HUDEP-2 (cell line): Measurements from ENCODE around the gene RAC2.

Experiments used
- DNase-seq, 76 experiments: peaks; one replicate each; lab custom pipeline; 2025; ENCODE audit not compliant: unreplicated experiment in 76 of 76; lab: John Stamatoyannopoulos, UW

The RAC2 gene

DNA sequence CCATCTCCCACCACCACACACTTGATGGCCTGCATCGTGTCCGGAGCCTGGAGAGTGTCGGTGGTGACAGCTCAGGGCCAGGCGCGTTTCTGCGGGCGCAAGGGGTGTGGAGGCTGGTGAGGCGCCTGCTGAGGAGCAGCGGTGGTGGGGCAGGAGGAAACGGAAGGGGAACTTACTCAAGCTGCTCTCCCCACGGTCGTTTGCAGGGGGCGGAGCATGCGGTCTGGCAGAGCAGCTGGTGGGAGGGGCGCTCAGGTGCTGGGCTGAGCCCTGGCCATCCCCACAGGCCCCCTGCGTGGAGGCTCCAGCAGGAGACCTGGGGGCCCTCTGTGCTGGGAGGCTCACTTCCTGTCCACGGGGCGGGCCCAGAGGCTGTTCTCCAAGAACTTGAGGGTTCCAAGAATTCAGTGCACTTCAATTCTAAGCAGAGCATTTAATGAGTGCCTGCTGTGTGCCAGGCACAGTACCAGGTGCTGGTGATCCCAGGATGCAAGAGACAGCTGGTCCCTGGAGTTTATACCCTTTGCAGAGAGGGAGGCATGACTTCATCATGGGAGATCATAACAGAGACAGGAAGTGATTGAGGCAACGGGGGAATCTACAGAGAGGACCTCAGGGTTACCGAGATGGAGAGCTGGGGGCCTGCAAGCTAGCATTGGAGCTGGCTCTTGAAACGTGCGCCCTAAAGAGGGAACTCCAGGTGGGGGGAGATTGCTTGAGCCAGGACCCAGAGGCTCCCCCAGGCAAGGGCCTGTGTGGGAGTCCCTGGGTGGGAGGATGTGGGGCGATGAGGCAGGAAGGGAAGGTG, at the start of gene RAC2:
TSS of gene RAC2 (minus strand) at position 156 of the 808 bp plus-strand sequence. CDS start at position 35, 121 bp downstream.
- peak in 74 of 76 experiments; percentile 47 to 93 (median 85) for DNase-seq

DNA sequence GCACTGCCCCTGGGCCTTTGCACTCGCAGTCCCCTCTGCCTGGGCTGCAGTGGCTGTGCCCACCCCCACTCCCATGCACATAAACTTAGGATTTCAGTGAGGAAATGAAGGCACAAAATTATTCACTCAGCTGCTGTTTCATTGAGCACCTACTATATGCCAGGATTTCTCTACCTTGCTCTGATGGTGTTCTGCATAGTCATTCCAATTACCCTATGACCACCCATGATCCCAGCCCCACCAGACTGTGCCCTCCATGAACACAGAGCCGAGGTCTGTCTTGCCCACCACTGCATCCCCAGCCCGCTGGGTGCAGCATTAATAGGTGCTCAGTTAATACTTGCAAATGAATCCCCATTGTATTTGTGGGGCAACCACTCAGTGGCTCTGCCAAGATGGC, 49.1 kb upstream of the RAC2 start:
- no peak for DNase-seq

DNA sequence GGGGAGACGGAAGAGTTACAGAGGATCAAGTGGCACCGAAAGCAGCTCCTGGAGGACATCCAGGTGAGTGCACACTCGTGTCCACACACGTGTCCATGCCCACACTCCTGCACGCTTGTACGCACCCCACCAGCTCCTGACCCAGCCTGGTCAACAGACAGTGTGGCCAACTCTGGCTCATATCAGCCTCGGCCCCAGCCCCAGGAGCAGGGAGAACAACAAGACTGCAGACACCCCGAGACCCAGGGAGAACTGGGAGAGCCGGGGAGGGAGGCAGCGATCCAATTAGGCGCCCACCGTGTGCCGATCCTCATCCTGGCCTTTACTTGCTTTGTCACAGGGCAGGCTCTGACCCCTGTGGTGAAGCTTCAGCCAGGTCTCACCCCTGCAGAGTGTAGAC, 48.6 kb upstream of the RAC2 start:
- no peak for DNase-seq

DNA sequence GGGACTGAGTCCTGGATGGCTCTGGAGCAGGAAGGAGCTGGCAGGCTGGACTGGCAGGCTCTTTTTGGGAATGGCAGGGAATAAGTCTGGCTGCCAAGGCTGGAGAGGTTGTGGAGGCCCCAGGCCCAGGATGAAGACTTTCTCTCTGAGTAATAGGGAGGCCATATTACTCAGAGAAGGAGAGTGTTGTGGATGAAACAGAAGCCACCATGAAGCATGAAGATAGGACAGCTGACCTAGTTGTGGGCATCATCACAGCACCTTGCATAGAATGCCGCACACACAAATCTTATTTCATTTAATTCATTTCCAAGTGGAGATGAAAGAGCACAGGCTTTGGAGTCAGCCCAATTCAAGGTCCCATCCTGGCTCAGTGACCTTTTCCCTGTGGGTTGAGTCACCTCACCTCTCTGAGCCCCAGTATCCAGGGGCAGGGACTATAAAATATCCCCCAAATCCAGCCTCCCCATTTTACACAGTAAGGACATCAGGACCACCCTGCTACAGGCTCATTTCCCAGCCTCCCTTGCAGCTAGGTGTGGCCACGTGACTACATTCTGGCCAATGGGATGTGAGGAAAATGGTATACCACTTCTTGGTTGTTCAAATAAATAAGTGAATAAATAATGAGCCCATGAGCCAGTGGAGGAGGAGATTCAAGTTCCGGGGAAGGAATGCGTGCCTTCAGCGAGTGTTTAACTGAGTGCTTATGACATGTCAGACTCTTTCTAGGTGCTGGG, 47.7 kb upstream of the RAC2 start:
- DNase-seq, result no peak

DNA sequence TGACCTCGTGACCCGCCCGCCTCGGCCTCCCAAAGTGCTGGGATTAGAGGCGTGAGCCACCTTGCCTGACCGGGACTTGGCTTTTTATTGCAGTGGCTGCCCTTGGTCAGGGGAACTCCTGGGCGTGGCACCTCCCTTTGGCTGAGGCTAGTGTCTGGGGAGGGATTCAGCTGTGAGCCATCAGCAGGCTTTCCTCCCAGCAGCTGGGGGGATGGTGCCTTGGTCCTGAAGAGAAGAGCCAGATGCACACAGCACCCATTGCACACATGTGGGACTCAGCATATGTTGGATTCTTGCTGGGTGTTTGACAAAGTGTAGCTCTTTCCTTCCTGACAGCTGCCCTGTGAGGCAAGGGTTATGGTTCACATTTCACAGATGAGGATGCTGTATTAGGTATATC, 46.7 kb upstream of the RAC2 start:
- DNase-seq, result no peak

DNA sequence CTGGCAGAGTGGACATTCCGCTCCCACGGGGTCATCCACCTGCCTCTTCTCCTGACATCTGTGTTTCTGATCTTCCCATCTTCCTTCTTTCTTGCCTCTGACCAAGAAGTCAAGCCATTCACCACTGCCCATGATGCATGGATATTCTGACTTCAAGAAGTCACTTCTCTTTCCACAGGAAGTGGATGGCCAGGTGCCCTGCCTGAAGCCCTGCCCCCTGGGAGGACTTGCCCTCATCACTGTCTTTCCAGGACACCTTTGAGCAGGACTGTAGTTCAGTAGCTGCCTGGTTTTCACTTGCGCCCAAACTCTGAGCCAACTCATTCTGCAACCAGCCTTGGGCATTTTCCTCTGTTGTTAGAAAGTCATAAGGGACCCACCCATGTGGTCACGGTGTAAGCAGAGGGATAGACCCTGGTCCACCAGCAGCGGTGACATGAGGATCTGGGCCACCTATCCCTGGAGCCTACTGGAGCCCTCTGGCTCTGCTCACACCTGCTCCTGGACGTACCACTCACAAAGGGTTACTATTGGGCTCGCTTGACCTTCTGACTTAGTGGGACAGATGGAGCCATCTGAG, 45.2 kb upstream of the RAC2 start:
- DNase-seq, result no peak

DNA sequence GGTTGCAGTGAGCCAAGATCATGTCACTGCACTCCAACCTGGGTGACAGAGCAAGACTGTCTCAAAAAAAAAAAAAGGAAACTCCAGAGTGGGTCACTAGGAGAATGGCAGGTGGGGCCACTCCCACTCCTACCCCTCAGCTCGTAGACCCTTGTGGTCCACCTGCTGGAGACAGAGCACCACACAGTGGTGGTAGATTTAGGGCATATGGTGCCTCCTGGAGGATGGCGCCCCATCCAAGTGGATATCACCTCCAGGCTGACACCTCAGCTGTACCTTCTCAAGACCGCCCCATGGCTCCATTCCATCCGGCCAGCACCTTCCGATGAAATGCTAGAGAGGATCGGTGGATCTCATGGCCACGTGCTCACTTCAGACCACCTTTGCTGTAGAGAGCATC, 44.5 kb upstream of the RAC2 start:
- DNase-seq, result no peak

DNA sequence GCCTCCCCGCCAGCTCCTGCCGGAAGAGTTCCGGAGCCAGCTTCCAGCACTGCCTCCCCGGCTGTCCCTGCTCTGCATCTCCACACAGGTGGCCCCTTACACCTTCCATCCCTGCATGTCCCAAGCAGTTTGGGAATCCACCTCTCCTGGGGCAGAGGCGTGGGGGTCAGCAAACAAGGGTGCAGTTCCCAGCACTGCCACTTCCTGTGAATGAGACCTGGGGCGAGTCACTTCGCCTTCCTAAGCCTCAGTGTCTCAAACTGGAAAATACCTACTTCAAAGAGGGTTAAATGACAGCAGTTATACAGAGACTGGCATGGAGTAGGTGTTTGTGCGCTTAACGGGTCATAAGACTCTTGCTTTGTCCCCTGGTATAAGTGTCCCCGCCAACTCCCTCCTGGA, 43.5 kb upstream of the RAC2 start:
- DNase-seq, result no peak

DNA sequence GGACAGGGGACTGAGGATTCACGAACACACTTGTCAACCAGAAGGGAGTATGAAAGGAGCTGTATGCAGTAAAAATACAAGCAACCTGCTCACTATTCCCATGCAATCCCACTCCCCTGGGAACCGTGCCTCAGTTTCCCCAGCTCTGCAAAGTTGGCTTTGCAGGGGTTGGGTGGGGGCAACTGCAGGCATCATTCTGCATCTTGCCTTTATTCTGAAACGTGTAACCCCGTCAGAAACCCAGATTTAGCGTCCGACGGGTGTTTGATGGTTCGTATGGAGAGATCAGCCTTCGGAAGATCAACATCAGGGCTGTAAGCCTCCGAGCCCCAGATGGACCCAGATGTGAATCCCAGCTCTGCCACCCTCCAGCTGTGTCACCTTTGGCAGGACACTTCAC, 41.9 kb upstream of the RAC2 start:
- DNase-seq, result no peak

DNA sequence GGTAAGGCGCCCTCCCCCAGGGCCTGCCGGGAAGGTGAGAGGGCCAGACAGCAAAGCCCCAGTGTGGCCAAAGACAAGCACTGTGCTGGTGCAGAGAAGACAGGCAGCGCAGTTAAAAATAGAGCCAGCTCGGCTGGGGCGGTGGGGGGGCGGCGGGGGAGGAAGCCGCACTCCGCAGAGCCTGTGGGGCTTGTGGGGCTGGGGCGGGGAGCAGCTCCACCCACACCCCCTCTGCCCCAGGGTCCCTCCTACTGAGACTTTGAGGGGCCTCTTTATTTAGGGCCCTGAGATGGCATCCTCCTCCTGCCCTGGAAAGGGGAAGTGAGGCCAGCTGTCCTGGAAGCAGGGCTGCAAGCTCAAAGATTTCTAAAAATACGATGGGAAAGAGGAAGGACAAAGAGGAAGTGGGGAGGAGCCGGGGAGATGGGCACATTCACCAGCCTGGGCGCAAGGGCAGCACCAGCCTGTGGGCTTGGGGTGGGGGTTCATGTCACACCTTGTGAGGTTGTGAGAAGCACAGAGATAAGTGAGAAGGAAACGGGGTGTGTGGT, 40.8 kb upstream of the RAC2 start:
- DNase-seq, result no peak

DNA sequence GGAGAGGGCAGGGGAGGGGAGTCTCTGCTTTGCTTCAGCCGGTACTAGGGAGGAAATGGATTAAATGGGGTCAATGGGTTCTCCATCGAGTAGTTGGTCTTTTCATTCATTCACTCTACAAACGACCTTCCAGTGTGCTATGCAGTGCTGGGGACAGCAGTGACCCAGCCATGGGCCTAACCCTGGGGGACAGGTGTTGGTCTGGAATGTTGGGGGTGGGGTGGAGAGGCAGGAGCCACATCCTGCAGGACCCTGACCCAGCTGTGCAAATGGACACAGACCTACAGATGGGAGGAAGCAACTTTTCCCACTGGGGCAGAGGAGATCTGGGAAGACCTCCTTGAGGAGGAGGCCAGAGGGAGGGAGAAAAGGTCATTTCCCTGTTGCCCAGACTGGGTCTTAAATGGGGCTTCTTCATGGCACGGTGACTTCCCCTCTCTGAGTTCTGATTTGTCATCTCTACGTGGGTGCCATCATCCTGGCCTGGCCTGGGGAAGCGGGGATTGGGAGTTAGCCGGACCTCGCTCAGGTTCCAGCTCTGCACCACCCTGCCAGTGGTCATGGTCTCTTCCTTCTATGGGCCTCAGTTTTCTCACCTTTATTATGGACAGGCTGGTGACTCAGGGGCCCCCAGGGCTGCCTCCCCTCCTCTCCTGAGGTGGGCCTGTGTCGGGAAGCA, 40.2 kb upstream of the RAC2 start:
- DNase-seq, result no peak

DNA sequence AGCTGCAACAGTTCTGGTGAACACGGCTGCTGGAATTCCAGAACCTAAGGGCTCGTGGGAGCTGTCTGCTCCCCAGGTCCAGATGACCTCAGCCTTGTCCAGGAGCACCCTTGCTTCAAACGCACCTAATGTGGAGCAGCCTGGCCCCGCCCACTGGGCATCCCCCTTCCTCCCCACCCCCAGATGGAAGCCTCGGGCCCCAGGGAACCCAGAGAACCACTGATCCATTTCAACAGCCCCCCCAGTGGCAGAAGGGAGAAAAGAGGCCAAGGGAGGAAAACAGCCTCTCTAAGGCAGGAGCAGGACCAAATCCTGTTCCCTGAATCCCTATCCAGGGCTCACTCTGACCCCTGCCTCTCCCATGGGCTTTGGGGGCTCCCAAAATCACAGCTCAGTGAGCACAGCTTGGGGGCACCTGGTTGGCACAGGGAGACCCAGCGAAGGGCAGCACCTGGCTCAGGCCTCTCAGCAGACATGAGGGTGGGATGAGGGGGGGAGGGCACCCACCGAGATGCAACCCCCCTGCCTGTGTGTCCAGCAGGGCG, 39.4 kb upstream of the RAC2 start:
- peak in 1 of 76 experiments; percentile 24 for DNase-seq

DNA sequence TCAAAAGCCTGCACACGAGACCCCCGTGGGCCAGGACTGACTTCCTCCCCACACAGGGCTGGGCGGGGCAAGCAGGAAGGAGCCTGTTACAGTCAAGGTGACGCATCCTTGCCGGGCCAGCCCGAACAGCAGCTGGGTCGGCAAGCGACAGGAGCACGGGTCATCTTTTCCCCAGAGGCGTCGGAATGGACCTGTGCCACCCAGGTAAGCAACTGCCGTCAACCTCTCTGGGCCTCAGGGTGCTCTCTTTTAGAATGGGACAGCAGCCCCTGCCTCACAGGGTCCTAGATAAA, 38.3 kb upstream of the RAC2 start, which contains the start of gene CYTH4:
TSS of gene CYTH4 (plus strand) at position 124 of the 293 bp plus-strand sequence. CDS start at position 186, 62 bp downstream.
- peak in 1 of 76 experiments; percentile 12 for DNase-seq

DNA sequence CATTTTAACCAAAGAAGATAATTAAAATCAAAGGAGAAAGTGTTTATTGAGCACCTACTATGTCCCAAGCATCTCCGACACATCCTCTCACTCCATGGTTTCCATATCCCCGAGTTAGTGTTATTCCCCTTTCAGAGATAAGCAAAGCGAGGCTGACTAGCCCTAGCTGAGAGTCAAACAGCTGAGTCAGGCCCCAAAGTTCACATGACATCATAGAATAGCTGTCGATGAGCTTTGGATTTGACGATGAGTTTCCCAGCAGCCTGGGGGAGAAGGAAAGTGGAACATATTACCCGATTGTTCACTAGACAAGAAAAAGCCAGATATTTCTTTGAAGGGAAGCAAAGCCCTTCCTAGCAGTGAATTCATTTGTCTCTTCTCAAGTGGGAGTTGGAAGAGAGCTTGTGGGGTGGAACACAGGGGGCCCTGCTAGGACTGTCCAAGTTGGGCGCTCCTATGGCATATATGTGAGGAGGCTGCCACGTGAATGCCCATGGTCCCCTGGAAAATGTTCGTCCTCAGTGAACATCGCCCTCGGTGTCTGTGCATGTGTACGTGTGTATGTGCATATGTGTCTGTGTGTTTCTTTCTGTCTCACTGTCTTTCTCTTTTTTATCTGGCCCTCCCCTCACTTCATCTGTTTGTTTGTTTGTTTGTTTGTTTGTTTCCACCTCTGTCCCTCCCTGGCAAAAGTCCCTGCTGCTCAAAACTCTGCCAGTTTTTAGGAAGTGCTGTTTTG, 37.7 kb upstream of the RAC2 start:
- no peak for DNase-seq

DNA sequence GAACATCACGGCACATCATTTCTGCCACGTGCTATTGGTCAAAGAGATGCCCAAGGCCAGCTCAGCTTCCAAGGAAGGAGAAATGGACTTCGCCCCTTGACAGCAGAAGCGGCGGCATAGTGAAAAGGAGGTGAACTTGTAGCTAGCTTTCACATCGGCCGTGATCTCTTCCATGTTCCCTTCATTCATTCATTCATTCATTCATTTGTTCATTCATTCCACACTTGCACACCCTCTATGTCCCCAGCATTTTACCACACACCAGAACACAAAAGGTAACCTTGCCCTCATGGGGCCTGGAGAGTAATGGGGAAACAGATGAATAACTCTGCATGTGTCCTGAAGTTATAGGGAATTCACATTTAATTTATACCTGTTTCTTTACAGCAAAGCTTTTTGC, 37.1 kb upstream of the RAC2 start:
- no peak for DNase-seq

DNA sequence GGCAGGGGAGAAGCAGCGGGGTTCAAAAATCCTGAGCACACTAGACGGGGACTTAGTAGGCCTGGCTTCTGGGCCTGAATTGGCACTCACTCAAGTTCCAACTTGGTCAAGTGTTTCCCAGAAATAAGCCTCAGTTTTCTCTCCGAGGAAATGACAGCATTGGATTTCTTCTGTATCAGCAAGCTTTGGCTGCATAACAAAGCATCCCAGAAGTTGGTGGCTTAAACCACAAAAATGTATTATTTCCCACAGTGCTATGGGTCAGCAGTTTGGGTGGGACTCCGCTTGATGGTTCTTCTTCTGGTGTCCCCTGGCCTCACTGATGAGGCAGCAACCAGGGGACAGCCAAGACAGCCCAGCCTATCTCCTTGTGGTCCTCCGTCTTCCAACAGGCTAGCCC, 36.6 kb upstream of the RAC2 start:
- DNase-seq, result no peak

DNA sequence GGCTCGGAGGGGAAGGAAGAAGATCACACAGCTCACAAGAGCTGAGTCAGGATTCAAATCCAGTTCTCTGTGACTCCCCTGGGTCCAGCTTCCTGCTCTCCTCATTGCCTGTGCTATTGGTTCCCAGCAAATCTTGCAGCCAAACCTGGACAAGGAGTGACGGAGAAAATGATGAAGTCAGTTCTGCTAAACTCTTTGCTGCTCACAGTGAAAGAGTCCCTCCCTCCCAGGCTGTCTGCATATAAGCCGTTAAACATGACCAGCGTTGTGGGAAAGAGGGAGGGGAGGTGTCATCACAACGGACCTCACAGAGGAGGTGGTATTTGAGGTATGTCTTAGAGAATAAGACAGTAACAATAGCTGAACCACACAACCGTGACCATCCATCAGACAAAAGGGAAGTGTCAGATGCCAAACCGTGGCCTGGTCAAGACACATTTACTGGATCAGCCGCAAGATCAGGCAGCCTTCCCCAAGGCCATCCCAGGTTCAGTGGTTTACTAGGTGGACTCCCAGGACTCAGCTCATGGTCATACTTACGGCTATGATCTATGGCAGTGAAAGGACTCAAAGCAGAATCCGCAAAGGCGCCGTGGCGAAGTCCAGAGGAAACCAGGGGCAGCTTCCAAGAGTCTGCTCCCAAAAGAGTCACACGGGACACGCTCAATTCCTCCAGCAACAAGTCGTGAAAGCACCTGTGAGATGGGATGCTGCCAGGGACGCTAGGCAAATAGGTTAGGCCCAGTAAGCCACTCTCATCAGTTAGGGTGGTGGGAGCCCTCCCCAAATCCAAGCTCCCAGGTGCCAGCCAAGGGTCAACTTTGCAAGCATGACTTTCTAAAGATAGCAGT, 35.5 kb upstream of the RAC2 start:
- no peak for DNase-seq

DNA sequence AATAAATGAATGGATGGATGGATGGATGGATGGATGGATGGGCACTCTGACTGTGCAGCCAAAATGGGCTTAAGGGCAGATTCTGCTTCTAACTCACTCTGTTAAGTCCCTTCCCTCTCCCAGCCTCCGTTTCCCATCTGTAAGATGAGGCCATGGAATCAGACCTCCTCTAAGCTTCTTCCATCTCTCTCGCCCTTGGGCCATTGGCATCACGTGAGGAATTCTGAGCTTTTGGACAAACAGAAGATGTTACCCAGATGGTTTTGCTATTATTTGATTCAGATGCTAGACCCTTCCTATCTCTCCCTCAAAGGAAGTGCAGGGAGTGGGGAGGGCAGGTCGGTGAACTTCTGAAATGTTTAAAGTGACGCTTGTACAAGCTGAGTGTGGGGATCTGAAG, 34.2 kb upstream of the RAC2 start:
- no peak for DNase-seq

DNA sequence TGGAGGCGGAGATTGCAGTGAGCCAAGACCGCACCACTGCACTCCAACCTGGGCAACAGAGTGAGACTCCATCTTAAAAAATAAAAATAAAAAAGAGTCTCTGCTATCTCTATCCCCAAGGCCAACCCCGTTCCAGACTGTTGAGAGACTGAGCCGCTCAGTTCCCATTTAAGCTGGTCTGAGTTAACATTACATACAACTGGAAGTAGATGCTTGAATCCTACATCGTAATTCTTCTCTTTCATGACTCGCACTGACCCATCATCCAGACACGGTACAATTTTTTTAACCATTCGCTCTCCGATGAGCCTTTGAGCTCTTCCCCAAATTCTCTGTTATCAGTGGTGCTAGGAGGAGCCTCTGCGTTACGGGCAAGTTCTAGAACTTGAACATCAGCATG, 33.3 kb upstream of the RAC2 start:
- DNase-seq, result no peak
